DND-41 (cell line): ENCODE measurements around the gene ZNF765.

Source experiments
- ATAC-seq: fragments of 200-7000 bp; cut with Tn5 transposase; 3 replicates; pipeline ENCODE4 v1.9.1; 2021; ENCODE audit warnings: low read depth; ENCODE audit not compliant: insufficient read depth
- DNase-seq: peaks from one replicate; pipeline ENCODE4 v3.0.0-alpha.2; 2020
- H2AFZ ChIP-seq: 2 replicates; pipeline ENCODE4 v1.6.0; 2012; ENCODE audit warnings: low read depth, low read length
- H3K27ac ChIP-seq: 2 replicates; pipeline ENCODE4 v1.5.1; 2012; ENCODE audit warnings: low read length, inconsistent platforms
- H3K27me3 ChIP-seq: fragments of 200-600 bp; sonication (generic); 2 replicates; pipeline ENCODE4 v1.6.0; 2012; ENCODE audit warnings: low read length, mild to moderate bottlenecking, inconsistent platforms; ENCODE audit not compliant: insufficient read depth, poor library complexity
- H3K36me3 ChIP-seq: 2 replicates; pipeline ENCODE4 v1.5.1; 2012; ENCODE audit warnings: low read length, inconsistent platforms; ENCODE audit not compliant: insufficient read depth
- H3K4me1 ChIP-seq: 2 replicates; pipeline ENCODE4 v1.5.1; 2012; ENCODE audit warnings: mild to moderate bottlenecking, low read length; ENCODE audit not compliant: insufficient read depth
- H3K4me2 ChIP-seq: 2 replicates; pipeline ENCODE4 v1.6.0; 2012; ENCODE audit warnings: mild to moderate bottlenecking, moderate library complexity, low read length, inconsistent platforms; ENCODE audit not compliant: insufficient read depth
- H3K4me3 ChIP-seq, 2 experiments: fragments of 200-600 bp in 1 of 2; shearing (Covaris generic) in 1 of 2; 2 replicates each; pipeline ENCODE4 v1.5.1; 2012 to 2016; ENCODE audit warnings: inconsistent platforms in 2 of 2, low read length in 2 of 2, mild to moderate bottlenecking in 2 of 2, low read depth in 1 of 2, moderate library complexity in 1 of 2
- H3K79me2 ChIP-seq: 2 replicates; pipeline ENCODE4 v1.6.0; 2012; ENCODE audit warnings: low read length, inconsistent platforms; ENCODE audit not compliant: insufficient read depth
- H3K9ac ChIP-seq: 2 replicates; pipeline ENCODE4 v1.6.0; 2012; ENCODE audit warnings: low read depth, mild to moderate bottlenecking, inconsistent platforms, low read length, moderate library complexity
- H3K9me3 ChIP-seq: 2 replicates; pipeline ENCODE4 v1.5.1; 2012; ENCODE audit warnings: low read length, moderate library complexity, mild to moderate bottlenecking, inconsistent platforms; ENCODE audit not compliant: insufficient read depth, severe bottlenecking
- H4K20me1 ChIP-seq: 2 replicates; pipeline ENCODE4 v1.6.0; 2012; ENCODE audit warnings: low read length; ENCODE audit not compliant: insufficient read depth
- CTCF ChIP-seq: IDR thresholded peaks from 2 replicates; pipeline ENCODE4 v1.5.1; 2012; ENCODE audit warnings: borderline replicate concordance, low read length, moderate library complexity, mild to moderate bottlenecking; ENCODE audit not compliant: poor library complexity, severe bottlenecking; ENCODE audit errors: extremely low read depth
- EZH2 ChIP-seq: IDR thresholded peaks from 3 replicates; pipeline ENCODE4 v1.6.1; 2012; ENCODE audit warnings: borderline replicate concordance, low read depth, mild to moderate bottlenecking, moderate library complexity, low read length, inconsistent platforms; ENCODE audit not compliant: severe bottlenecking

The ZNF765 gene

GRCh38 chr19:53374288-53374687 lies 20.7 kb upstream of the ZNF765 start:
- DNase-seq, result no peak
- H3K27me3 ChIP-seq, result no peaks in the 10 kb centered on the region
- no peak overlapping the region for H3K9ac ChIP-seq
- H3K27ac ChIP-seq, result no peak overlapping the region
- H3K4me3 ChIP-seq, result no peak overlapping the region
- 0 out of 2 replicates have a peak, but pooled peaks cover 3% of the 10 kb centered on the region for H4K20me1 ChIP-seq
- no peak overlapping the region for H3K4me2 ChIP-seq
- no peaks in the 10 kb centered on the region for H3K79me2 ChIP-seq
- no peak for ATAC-seq
- H3K4me1 ChIP-seq, result no peaks in the 10 kb centered on the region
- TF ChIP-seq EZH2 (no peak), CTCF (no peak)
- no peak overlapping the region for H2AFZ ChIP-seq
- H3K36me3 ChIP-seq, result peaks cover 48% of the 10 kb centered on the region
- H3K9me3 ChIP-seq, result no peaks in the 10 kb centered on the region

GRCh38 chr19:53374743-53375142 lies 20.2 kb upstream of the ZNF765 start:
- Histone ChIP-seq H3K4me2 (no peak overlapping the region), H3K27me3 (no peaks in the 10 kb centered on the region), H3K4me1 (no peaks in the 10 kb centered on the region), H3K4me3 (no peak overlapping the region), H2AFZ (no peak overlapping the region), H4K20me1 (0 out of 2 replicates have a peak, but pooled peaks cover 3% of the 10 kb centered on the region), H3K9me3 (no peaks in the 10 kb centered on the region), H3K79me2 (no peaks in the 10 kb centered on the region), H3K9ac (no peak overlapping the region), H3K36me3 (peaks cover 53% of the 10 kb centered on the region), H3K27ac (no peak overlapping the region)
- no peak for TF ChIP-seq CTCF
- TF ChIP-seq EZH2, result no peak
- no peak for DNase-seq
- ATAC-seq, result no peak

GRCh38 chr19:53381376-53381775 lies 13.6 kb upstream of the ZNF765 start:
- no peak for TF ChIP-seq CTCF
- no peak for TF ChIP-seq EZH2
- Histone ChIP-seq H3K9me3 (no peaks in the 10 kb centered on the region), H3K36me3 (peaks cover 48% of the 10 kb centered on the region), H3K79me2 (no peaks in the 10 kb centered on the region), H2AFZ (no peak overlapping the region), H3K27ac (no peak overlapping the region), H3K27me3 (no peaks in the 10 kb centered on the region), H3K4me1 (no peaks in the 10 kb centered on the region), H3K4me3 (no peak overlapping the region), H4K20me1 (no peaks in the 10 kb centered on the region), H3K4me2 (no peak overlapping the region), H3K9ac (no peak overlapping the region)
- no peak for ATAC-seq
- DNase-seq, result no peak

- ATAC-seq, result no peak
- no peaks in the 10 kb centered on the region for H3K9me3 ChIP-seq
- no peak for TF ChIP-seq CTCF
- no peak for TF ChIP-seq EZH2
These were observed 6.8 kb upstream of the ZNF765 start for GRCh38 chr19:53388168-53388567.

More at GRCh38 chr19:53388168-53388567, 6.8 kb upstream of the ZNF765 start:
- Histone ChIP-seq H2AFZ (no peak overlapping the region), H4K20me1 (no peaks in the 10 kb centered on the region), H3K4me2 (no peak overlapping the region), H3K4me1 (no peaks in the 10 kb centered on the region), H3K79me2 (no peaks in the 10 kb centered on the region), H3K9ac (no peak overlapping the region), H3K4me3 (no peak overlapping the region), H3K27me3 (no peaks in the 10 kb centered on the region), H3K27ac (no peak overlapping the region), H3K36me3 (no peaks in the 10 kb centered on the region)
- DNase-seq, result no peak
